HEK293 (cell line): Measurements from ENCODE around the gene CD2BP2.

Experiments
- AEBP2 ChIP-seq: fragments of 450-650 bp; formaldehyde crosslinking; IDR thresholded peaks from 2 replicates; pipeline ENCODE4 v1.5.1; 2016; ENCODE audit warnings: missing biosample characterization, missing genetic modification characterization, borderline replicate concordance
- CTCF ChIP-seq: fragments of 450-650 bp; formaldehyde crosslinking; IDR thresholded peaks from 2 replicates; pipeline ENCODE4 v1.5.1; 2016; ENCODE audit warnings: missing biosample characterization, missing genetic modification characterization
- GLI4 ChIP-seq: fragments of 450-650 bp; formaldehyde crosslinking; IDR thresholded peaks from 2 replicates; pipeline ENCODE4 v1.5.1; 2016; ENCODE audit warnings: missing biosample characterization, missing genetic modification characterization
- GLIS2 ChIP-seq: fragments of 450-650 bp; formaldehyde crosslinking; IDR thresholded peaks from 2 replicates; pipeline ENCODE4 v1.5.1; 2016; ENCODE audit warnings: missing biosample characterization, missing genetic modification characterization
- HOXC10 ChIP-seq: sonication (generic); formaldehyde crosslinking; IDR thresholded peaks from 2 replicates; pipeline ENCODE4 v1.8.1; 2023; ENCODE audit warnings: mild to moderate bottlenecking, missing genetic modification reagents
- KLF16 ChIP-seq: fragments of 450-650 bp; formaldehyde crosslinking; IDR thresholded peaks from 2 replicates; pipeline ENCODE4 v1.5.1; 2017; ENCODE audit warnings: missing biosample characterization, missing genetic modification characterization
- MZF1 ChIP-seq: fragments of 450-650 bp; formaldehyde crosslinking; IDR thresholded peaks from 2 replicates; pipeline ENCODE4 v1.5.1; 2017; ENCODE audit warnings: missing biosample characterization, missing genetic modification characterization, borderline replicate concordance
- OSR2 ChIP-seq: fragments of 450-650 bp; formaldehyde crosslinking; IDR thresholded peaks from 2 replicates; pipeline ENCODE4 v1.5.1; 2016; ENCODE audit warnings: missing biosample characterization, missing genetic modification characterization
- OVOL3 ChIP-seq: fragments of 450-650 bp; formaldehyde crosslinking; IDR thresholded peaks from 2 replicates; pipeline ENCODE4 v1.5.1; 2016; ENCODE audit warnings: missing biosample characterization, missing genetic modification characterization
- REPIN1 ChIP-seq: fragments of 450-650 bp; formaldehyde crosslinking; IDR thresholded peaks from 2 replicates; pipeline ENCODE4 v1.5.1; 2017; ENCODE audit warnings: missing biosample characterization, missing genetic modification characterization, low read depth
- ZBTB1 ChIP-seq: fragments of 450-650 bp; formaldehyde crosslinking; IDR thresholded peaks from 2 replicates; pipeline ENCODE4 v1.5.1; 2016; ENCODE audit warnings: missing biosample characterization, missing genetic modification characterization
- ZBTB17 ChIP-seq: fragments of 450-650 bp; formaldehyde crosslinking; IDR thresholded peaks from 2 replicates; pipeline ENCODE4 v1.5.1; 2016; ENCODE audit warnings: missing biosample characterization, missing genetic modification characterization
- ZBTB26 ChIP-seq: fragments of 450-650 bp; formaldehyde crosslinking; optimal IDR thresholded peaks from 2 replicates; pipeline ENCODE3; 2016; ENCODE audit warnings: missing biosample characterization, mild to moderate bottlenecking, missing genetic modification characterization
- ZBTB49 ChIP-seq: fragments of 450-650 bp; formaldehyde crosslinking; IDR thresholded peaks from 2 replicates; pipeline ENCODE4 v1.5.1; 2016; ENCODE audit warnings: missing biosample characterization, missing genetic modification characterization, low read depth
- ZEB2 ChIP-seq: fragments of 450-650 bp; formaldehyde crosslinking; IDR thresholded peaks from 2 replicates; pipeline ENCODE4 v1.5.1; 2016; ENCODE audit warnings: missing biosample characterization, missing genetic modification characterization
- ZNF112 ChIP-seq: fragments of 450-650 bp; formaldehyde crosslinking; IDR thresholded peaks from 2 replicates; pipeline ENCODE4 v1.5.0; 2017; ENCODE audit warnings: missing biosample characterization, missing genetic modification characterization
- ZNF140 ChIP-seq: fragments of 450-650 bp; formaldehyde crosslinking; IDR thresholded peaks from 2 replicates; pipeline ENCODE4 v1.5.1; 2016; ENCODE audit warnings: missing biosample characterization, missing genetic modification characterization
- ZNF211 ChIP-seq: fragments of 450-650 bp; formaldehyde crosslinking; IDR thresholded peaks from 2 replicates; pipeline ENCODE4 v1.5.1; 2016; ENCODE audit warnings: low read depth, missing biosample characterization, missing genetic modification characterization
- ZNF26 ChIP-seq: fragments of 450-650 bp; formaldehyde crosslinking; IDR thresholded peaks from 2 replicates; pipeline ENCODE4 v1.5.1; 2016; ENCODE audit warnings: missing biosample characterization, missing genetic modification characterization
- ZNF302 ChIP-seq: fragments of 450-650 bp; formaldehyde crosslinking; IDR thresholded peaks from 2 replicates; pipeline ENCODE4 v1.5.1; 2016; ENCODE audit warnings: missing biosample characterization, missing genetic modification characterization, low read depth
- ZNF366 ChIP-seq: fragments of 450-650 bp; formaldehyde crosslinking; conservative IDR thresholded peaks from 2 replicates; pipeline ENCODE4 v1.5.1; 2016; ENCODE audit warnings: missing biosample characterization, missing genetic modification characterization
- ZNF394 ChIP-seq: fragments of 450-650 bp; formaldehyde crosslinking; IDR thresholded peaks from 2 replicates; pipeline ENCODE4 v1.5.1; 2016; ENCODE audit warnings: missing biosample characterization, missing genetic modification characterization, mild to moderate bottlenecking, moderate library complexity, borderline replicate concordance
- ZNF518A ChIP-seq: fragments of 450-650 bp; formaldehyde crosslinking; conservative IDR thresholded peaks from 2 replicates; pipeline ENCODE4 v1.5.1; 2016; ENCODE audit warnings: low read depth, missing biosample characterization, missing genetic modification characterization
- ZNF555 ChIP-seq: fragments of 450-650 bp; formaldehyde crosslinking; conservative IDR thresholded peaks from 2 replicates; pipeline ENCODE4 v1.5.1; 2017; ENCODE audit warnings: missing biosample characterization, mild to moderate bottlenecking, missing genetic modification characterization, inconsistent platforms

Gene CD2BP2

GRCh38 chr16:30395155-30395991 is 40.3 kb upstream of the CD2BP2 start, which contains the start of gene ZNF48 (continued):
- TF ChIP-seq OSR2 (peak; percentile 53), ZBTB26 (tag by site-specific recombination) (peak; percentile 92), GLIS2 (tag by site-specific recombination) (peak; percentile 74), ZNF366 (tag by site-specific recombination) (no peak), MZF1 (tag by site-specific recombination) (no peak), ZNF112 (tag by site-specific recombination) (no peak), ZNF211 (tag by site-specific recombination) (no peak), ZNF518A (peak; percentile 44; the same call in 1 of the 2 replicates), ZBTB49 (tag by site-specific recombination) (no peak), ZBTB17 (no peak), ZNF555 (tag by site-specific recombination) (no peak), ZNF394 (tag by site-specific recombination) (peak; percentile 74), HOXC10 (CRISPR knock-in tag) (0 out of 2 replicates have a peak, but pooled peaks have one; percentile 75), GLI4 (0 out of 2 replicates have a peak, but pooled peaks have one; percentile 29), ZNF26 (no peak), CTCF (tag by site-specific recombination) (peak; percentile 94), OVOL3 (tag by site-specific recombination) (peak; percentile 42; the same call in 1 of the 2 replicates), KLF16 (tag by site-specific recombination) (peak; percentile 97), ZNF302 (tag by site-specific recombination) (no peak), ZNF140 (tag by site-specific recombination) (no peak), REPIN1 (tag by site-specific recombination) (0 out of 2 replicates have a peak, but pooled peaks have one; percentile 9), ZEB2 (tag by site-specific recombination) (peak; percentile 96), ZBTB1 (tag by site-specific recombination) (no peak), AEBP2 (tag by site-specific recombination) (no peak)
